Right lung (tissue), 5 donors: ENCODE measurements around the gene BCAR3. TPM values are rescaled to one million over a fixed set of nuclear protein-coding genes. Genes with fewer than 3 reads are reported as not detected.
"Not testable (repeated sequence)": the region's sequence is repeated elsewhere in the genome, so short reads cannot be mapped to it uniquely, and the experiment has no call there.

Source experiments
- DNase-seq, 2 donors: peaks; one replicate each; pipeline ENCODE4 v3.0.0-alpha.2; 2013
- polyA plus RNA-seq, 5 donors: library from polyadenylated mRNA; unstranded; fragments of 120-200 nt; gene quantifications; one replicate each; pipeline versions ENCODE4 v1.2.1 to v1.2.3, GENCODE V29; 2013; ENCODE audit warnings: inconsistent platforms in 1 of 5, low replicate concordance in 1 of 5; ENCODE audit not compliant: insufficient read length in 5 of 5, insufficient read depth in 1 of 5

The BCAR3 gene
- polyA plus RNA-seq, 5 donors = 15.6 to 20.0 (median 17.6) TPM

- DNase-seq = peak; percentile 42 to 43
Observed at GRCh38 chr1:93708734-93709481, 27.3 kb upstream of the BCAR3 start.

GRCh38 chr1:93707956-93708355 lies 26.3 kb upstream of the BCAR3 start:
- DNase-seq = no peak

GRCh38 chr1:93705892-93706500 lies 24.4 kb upstream of the BCAR3 start:
- no peak for DNase-seq

- no peak for DNase-seq
Observed at GRCh38 chr1:93704052-93704451, 22.4 kb upstream of the BCAR3 start.

GRCh38 chr1:93703643-93704042 lies 22.0 kb upstream of the BCAR3 start:
- DNase-seq = no peak

- no peak for DNase-seq
Observed at GRCh38 chr1:93702828-93703183, 21.2 kb upstream of the BCAR3 start.

- DNase-seq = peak in 1 of 2 donors; percentile 42
Observed at GRCh38 chr1:93702111-93702827, 20.6 kb upstream of the BCAR3 start.

- no peak for DNase-seq
Observed at GRCh38 chr1:93701629-93702028, 20.0 kb upstream of the BCAR3 start.

GRCh38 chr1:93700532-93701469 lies 19.2 kb upstream of the BCAR3 start:
- DNase-seq = no peak

GRCh38 chr1:93699503-93700168 lies 18.0 kb upstream of the BCAR3 start:
- no peak for DNase-seq

GRCh38 chr1:93699049-93699384 lies 17.4 kb upstream of the BCAR3 start:
- no peak for DNase-seq

- DNase-seq = no peak
Observed at GRCh38 chr1:93698329-93699048, 16.9 kb upstream of the BCAR3 start.

GRCh38 chr1:93697566-93697965 lies 15.9 kb upstream of the BCAR3 start:
- DNase-seq = not testable (repeated sequence)

GRCh38 chr1:93695411-93696005 lies 13.9 kb upstream of the BCAR3 start:
- DNase-seq = no peak

GRCh38 chr1:93694819-93695218 lies 13.2 kb upstream of the BCAR3 start:
- no peak for DNase-seq

GRCh38 chr1:93694039-93694438 lies 12.4 kb upstream of the BCAR3 start:
- DNase-seq = no peak

GRCh38 chr1:93692983-93693591 lies 11.4 kb upstream of the BCAR3 start:
- no peak for DNase-seq

GRCh38 chr1:93692451-93692861 lies 10.8 kb upstream of the BCAR3 start:
- DNase-seq = no peak

- DNase-seq = no peak
Observed at GRCh38 chr1:93692026-93692425, 10.4 kb upstream of the BCAR3 start.
